Liver (tissue), 9 donors: ENCODE results near the gene SRGAP3. TPM values are rescaled to one million over a fixed set of nuclear protein-coding genes. Genes with fewer than 3 reads are reported as not detected.

Source experiments
- DNase-seq: peaks from one replicate; pipeline ENCODE4 v3.0.0-alpha.2; 2017; ENCODE audit warnings: low spot score
- H3K27ac ChIP-seq, 2 donors: one replicate each; pipeline ENCODE4 v1.7.0; 2013; ENCODE audit warnings: inconsistent platforms in 2 of 2, low read length in 2 of 2, control low read depth in 1 of 2, low read depth in 1 of 2, mild to moderate bottlenecking in 1 of 2
- H3K27me3 ChIP-seq, 4 donors: one replicate each; pipeline versions ENCODE4 v1.6.1 to v1.7.0; 2013; ENCODE audit warnings: low read length in 3 of 4, inconsistent platforms in 1 of 4, mild to moderate bottlenecking in 1 of 4, moderate library complexity in 1 of 4; ENCODE audit not compliant: control insufficient read depth in 4 of 4, insufficient read depth in 4 of 4
- H3K36me3 ChIP-seq, 4 donors: one replicate each; pipeline versions ENCODE4 v1.6.1 to v1.7.0; 2013; ENCODE audit warnings: low read length in 3 of 4, mild to moderate bottlenecking in 3 of 4, low read depth in 1 of 4, moderate library complexity in 1 of 4; ENCODE audit not compliant: control insufficient read depth in 4 of 4, insufficient read depth in 3 of 4
- H3K4me1 ChIP-seq, 4 donors: one replicate each; pipeline versions ENCODE4 v1.6.1 to v1.7.0; 2013; ENCODE audit warnings: low read length in 3 of 4, mild to moderate bottlenecking in 3 of 4, moderate library complexity in 1 of 4; ENCODE audit not compliant: control insufficient read depth in 4 of 4, insufficient read depth in 4 of 4
- H3K4me3 ChIP-seq, 3 donors: one replicate each; pipeline versions ENCODE4 v1.6.1 to v1.7.0; 2013; ENCODE audit warnings: low read length in 3 of 3, control low read depth in 1 of 3, low read depth in 1 of 3, mild to moderate bottlenecking in 1 of 3
- H3K9ac ChIP-seq, 2 donors: one replicate each; pipeline ENCODE4 v1.7.0; 2013; ENCODE audit warnings: low read length in 2 of 2, mild to moderate bottlenecking in 2 of 2, moderate library complexity in 2 of 2, control low read depth in 1 of 2, low read depth in 1 of 2
- H3K9me3 ChIP-seq, 4 donors: one replicate each; pipeline versions ENCODE4 v1.6.1 to v1.7.0; 2013; ENCODE audit warnings: low read length in 3 of 4; ENCODE audit not compliant: control insufficient read depth in 4 of 4
- EGR1 ChIP-seq, 2 donors: IDR thresholded peaks; 2 replicates each; pipeline ENCODE4 v1.6.1; 2016 to 2018; ENCODE audit warnings: antibody characterized with exemption in 2 of 2, low read depth in 2 of 2
- FOXA1 ChIP-seq: IDR thresholded peaks from 2 replicates; pipeline ENCODE4 v1.6.1; 2016; ENCODE audit warnings: antibody characterized with exemption
- FOXA2 ChIP-seq: IDR thresholded peaks from 2 replicates; pipeline ENCODE4 v1.6.1; 2016; ENCODE audit warnings: antibody characterized with exemption
- HNF4A ChIP-seq, 2 donors: conservative IDR thresholded peaks; 2 replicates each; pipeline ENCODE4 v1.6.1; 2016; ENCODE audit warnings: antibody characterized with exemption in 2 of 2, mild to moderate bottlenecking in 2 of 2
- HNF4G ChIP-seq: IDR thresholded peaks from 2 replicates; pipeline ENCODE4 v1.6.1; 2016; ENCODE audit warnings: antibody characterized with exemption
- JUND ChIP-seq, 2 donors: IDR thresholded peaks; 2 replicates each; pipeline ENCODE4 v1.6.1; 2016; ENCODE audit warnings: antibody characterized with exemption in 2 of 2
- NR2F2 ChIP-seq: IDR thresholded peaks from 2 replicates; pipeline ENCODE4 v1.6.1; 2016; ENCODE audit warnings: antibody characterized with exemption
- RAD21 ChIP-seq, 2 donors: IDR thresholded peaks; 2 replicates each; pipeline ENCODE4 v1.6.1; 2016; ENCODE audit warnings: antibody characterized with exemption in 2 of 2, mild to moderate bottlenecking in 2 of 2
- REST ChIP-seq: IDR thresholded peaks from 2 replicates; pipeline ENCODE4 v1.6.1; 2016; ENCODE audit warnings: antibody characterized with exemption, mild to moderate bottlenecking
- RXRA ChIP-seq, 2 donors: IDR thresholded peaks; 2 replicates each; pipeline ENCODE4 v1.6.1; 2017 to 2018; ENCODE audit warnings: antibody characterized with exemption in 2 of 2, mild to moderate bottlenecking in 1 of 2
- YY1 ChIP-seq: IDR thresholded peaks from 2 replicates; pipeline ENCODE4 v1.6.1; 2016; ENCODE audit warnings: antibody characterized with exemption, mild to moderate bottlenecking
- WGBS: extraction: QIAGEN DNeasy Blood & Tissue Kit; methylation state at CpG from one replicate; pipeline ENCODE4 v1.1.7; 2013; 5-methylcytosine and 5-hydroxymethylcytosine counted together
- polyA plus RNA-seq, 2 donors: library from polyadenylated mRNA; stranded (reverse) in 1 of 2; unstranded in 1 of 2; fragments of 200-250 nt in 1 of 2; fragments of >200 nt in 1 of 2; fragmentation: Nextera tagmentation in 1 of 2; extraction: Ambion mirVana in 1 of 2; gene quantifications; one replicate each; pipeline versions ENCODE4 v1.2.1 to v1.2.3, GENCODE V29; 2013 to 2015
- total RNA-seq, 2 donors: library from RNA; depleted of rRNA; stranded (reverse); fragments of >200 nt; gene quantifications; one replicate each; pipeline ENCODE4 v1.2.3, GENCODE V29; 2014
- TF ChIP-seq, protein P1 (sequence below): fragments of 150-350 bp; IDR thresholded peaks from 2 replicates; pipeline ENCODE4 v1.5.1; 2017; ENCODE audit warnings: improper control_type of control experiment, low read depth, low read length; ENCODE audit not compliant: missing input control
- TF ChIP-seq, protein P2 (sequence below): IDR thresholded peaks from 2 replicates; pipeline ENCODE4 v1.6.1; 2016; ENCODE audit warnings: antibody characterized with exemption
- TF ChIP-seq, protein P3 (sequence below): IDR thresholded peaks from 2 replicates; pipeline ENCODE4 v1.6.1; 2016; ENCODE audit warnings: antibody characterized with exemption
- TF ChIP-seq, protein P4 (sequence below): IDR thresholded peaks from 2 replicates; pipeline ENCODE4 v1.6.1; 2016; ENCODE audit warnings: antibody characterized with exemption
- donor health status: healthy.
- donor health status: healthy.
- donor health status: healthy.
- donor health status: healthy.
- donor health status: healthy.

SRGAP3 gene
- total and polyA plus RNA-seq, 4 donors = 0.61 to 4.2 (median 1.6) TPM

- Histone ChIP-seq H3K27me3 (no peaks in the 10 kb centered on the region), H3K4me3 (no peak overlapping the region), H3K27ac (no peak overlapping the region), H3K4me1 (no peaks in the 10 kb centered on the region), H3K9me3 (no peaks in the 10 kb centered on the region), H3K9ac (no peak overlapping the region), H3K36me3 (no peaks in the 10 kb centered on the region)
- WGBS = 85% methylated on average over 10 of the region's 10 CpGs
- no peak for TF ChIP-seq YY1
- TF ChIP-seq HNF4G = no peak
- no peak for TF ChIP-seq FOXA2
- TF ChIP-seq, protein P1, sequence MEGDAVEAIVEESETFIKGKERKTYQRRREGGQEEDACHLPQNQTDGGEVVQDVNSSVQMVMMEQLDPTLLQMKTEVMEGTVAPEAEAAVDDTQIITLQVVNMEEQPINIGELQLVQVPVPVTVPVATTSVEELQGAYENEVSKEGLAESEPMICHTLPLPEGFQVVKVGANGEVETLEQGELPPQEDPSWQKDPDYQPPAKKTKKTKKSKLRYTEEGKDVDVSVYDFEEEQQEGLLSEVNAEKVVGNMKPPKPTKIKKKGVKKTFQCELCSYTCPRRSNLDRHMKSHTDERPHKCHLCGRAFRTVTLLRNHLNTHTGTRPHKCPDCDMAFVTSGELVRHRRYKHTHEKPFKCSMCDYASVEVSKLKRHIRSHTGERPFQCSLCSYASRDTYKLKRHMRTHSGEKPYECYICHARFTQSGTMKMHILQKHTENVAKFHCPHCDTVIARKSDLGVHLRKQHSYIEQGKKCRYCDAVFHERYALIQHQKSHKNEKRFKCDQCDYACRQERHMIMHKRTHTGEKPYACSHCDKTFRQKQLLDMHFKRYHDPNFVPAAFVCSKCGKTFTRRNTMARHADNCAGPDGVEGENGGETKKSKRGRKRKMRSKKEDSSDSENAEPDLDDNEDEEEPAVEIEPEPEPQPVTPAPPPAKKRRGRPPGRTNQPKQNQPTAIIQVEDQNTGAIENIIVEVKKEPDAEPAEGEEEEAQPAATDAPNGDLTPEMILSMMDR = no peak
- no peak for TF ChIP-seq NR2F2
- no peak for TF ChIP-seq RXRA (IDR thresholded peaks at IDR 0.05)
- no peak for TF ChIP-seq RAD21 (IDR thresholded peaks at IDR 0.05)
- no peak for DNase-seq
These were observed 50.5 kb downstream of the SRGAP3 start for GRCh38 chr3:9198899-9199335.

- 86% methylated on average over 3 of the region's 3 CpGs for WGBS
These were observed 51.2 kb downstream of the SRGAP3 start for GRCh38 chr3:9198261-9198660.

More at GRCh38 chr3:9198261-9198660, 51.2 kb downstream of the SRGAP3 start:
- Histone ChIP-seq H3K4me1 (no peaks in the 10 kb centered on the region), H3K9ac (no peak overlapping the region), H3K27ac (no peak overlapping the region), H3K4me3 (no peak overlapping the region), H3K27me3 (no peaks in the 10 kb centered on the region), H3K36me3 (no peaks in the 10 kb centered on the region), H3K9me3 (no peaks in the 10 kb centered on the region)
- no peak for DNase-seq
- TF ChIP-seq, protein P2, sequence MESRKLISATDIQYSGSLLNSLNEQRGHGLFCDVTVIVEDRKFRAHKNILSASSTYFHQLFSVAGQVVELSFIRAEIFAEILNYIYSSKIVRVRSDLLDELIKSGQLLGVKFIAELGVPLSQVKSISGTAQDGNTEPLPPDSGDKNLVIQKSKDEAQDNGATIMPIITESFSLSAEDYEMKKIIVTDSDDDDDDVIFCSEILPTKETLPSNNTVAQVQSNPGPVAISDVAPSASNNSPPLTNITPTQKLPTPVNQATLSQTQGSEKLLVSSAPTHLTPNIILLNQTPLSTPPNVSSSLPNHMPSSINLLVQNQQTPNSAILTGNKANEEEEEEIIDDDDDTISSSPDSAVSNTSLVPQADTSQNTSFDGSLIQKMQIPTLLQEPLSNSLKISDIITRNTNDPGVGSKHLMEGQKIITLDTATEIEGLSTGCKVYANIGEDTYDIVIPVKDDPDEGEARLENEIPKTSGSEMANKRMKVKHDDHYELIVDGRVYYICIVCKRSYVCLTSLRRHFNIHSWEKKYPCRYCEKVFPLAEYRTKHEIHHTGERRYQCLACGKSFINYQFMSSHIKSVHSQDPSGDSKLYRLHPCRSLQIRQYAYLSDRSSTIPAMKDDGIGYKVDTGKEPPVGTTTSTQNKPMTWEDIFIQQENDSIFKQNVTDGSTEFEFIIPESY = no peak
- TF ChIP-seq NR2F2 (no peak), FOXA2 (no peak), EGR1 (IDR thresholded peaks at IDR 0.05; ENCODE audit: low read depth in 2 of 2) (no peak), HNF4A (conservative IDR thresholded peaks at IDR 0.05) (no peak), RXRA (IDR thresholded peaks at IDR 0.05) (no peak), JUND (IDR thresholded peaks at IDR 0.05) (no peak), FOXA1 (no peak), REST (no peak), RAD21 (IDR thresholded peaks at IDR 0.05) (no peak)
- TF ChIP-seq, protein P3, sequence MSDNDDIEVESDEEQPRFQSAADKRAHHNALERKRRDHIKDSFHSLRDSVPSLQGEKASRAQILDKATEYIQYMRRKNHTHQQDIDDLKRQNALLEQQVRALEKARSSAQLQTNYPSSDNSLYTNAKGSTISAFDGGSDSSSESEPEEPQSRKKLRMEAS = no peak
- TF ChIP-seq, protein P4, sequence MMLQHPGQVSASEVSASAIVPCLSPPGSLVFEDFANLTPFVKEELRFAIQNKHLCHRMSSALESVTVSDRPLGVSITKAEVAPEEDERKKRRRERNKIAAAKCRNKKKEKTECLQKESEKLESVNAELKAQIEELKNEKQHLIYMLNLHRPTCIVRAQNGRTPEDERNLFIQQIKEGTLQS = no peak
- TF ChIP-seq, protein P1 = no peak
